Brain microvascular endothelial cell (primary cell): ENCODE data around the gene SRSF9.

Source experiments
- DNase-seq: peaks from one replicate; pipeline ENCODE4 v3.0.0-alpha.2; 2020
- H3K27ac ChIP-seq: fragments of 250-450 bp; sonication (Bioruptor Pico); 2 replicates; pipeline ENCODE4 v1.5.1; 2020; ENCODE audit warnings: mild to moderate bottlenecking, moderate library complexity
- H3K27me3 ChIP-seq: fragments of 250-450 bp; sonication (Bioruptor Pico); replicated peaks from 2 replicates; pipeline ENCODE4 v1.5.1; 2020; ENCODE audit warnings: mild to moderate bottlenecking
- H3K36me3 ChIP-seq: fragments of 250-450 bp; sonication (Bioruptor Pico); replicated peaks from 2 replicates; pipeline ENCODE4 v1.5.1; 2020; ENCODE audit warnings: mild to moderate bottlenecking
- H3K4me3 ChIP-seq: 2 replicates; pipeline ENCODE4 v1.5.1; 2011; ENCODE audit warnings: low read depth, mild to moderate bottlenecking, control low read depth, low read length, moderate library complexity
- in situ Hi-C: cut with HindIII; loops from 2 replicates; pipeline ENCODE4 v1.10.0; 2017; ENCODE audit warnings: low sequenced_read_pairs, low pct_ligation_motif_present
- TF ChIP-seq, protein P1 (sequence below): IDR thresholded peaks from 2 replicates; pipeline ENCODE4 v1.5.1; 2011; ENCODE audit warnings: low read depth, mild to moderate bottlenecking, moderate library complexity, low read length, control low read depth, inconsistent platforms; ENCODE audit errors: missing control alignments

Gene SRSF9

DNA sequence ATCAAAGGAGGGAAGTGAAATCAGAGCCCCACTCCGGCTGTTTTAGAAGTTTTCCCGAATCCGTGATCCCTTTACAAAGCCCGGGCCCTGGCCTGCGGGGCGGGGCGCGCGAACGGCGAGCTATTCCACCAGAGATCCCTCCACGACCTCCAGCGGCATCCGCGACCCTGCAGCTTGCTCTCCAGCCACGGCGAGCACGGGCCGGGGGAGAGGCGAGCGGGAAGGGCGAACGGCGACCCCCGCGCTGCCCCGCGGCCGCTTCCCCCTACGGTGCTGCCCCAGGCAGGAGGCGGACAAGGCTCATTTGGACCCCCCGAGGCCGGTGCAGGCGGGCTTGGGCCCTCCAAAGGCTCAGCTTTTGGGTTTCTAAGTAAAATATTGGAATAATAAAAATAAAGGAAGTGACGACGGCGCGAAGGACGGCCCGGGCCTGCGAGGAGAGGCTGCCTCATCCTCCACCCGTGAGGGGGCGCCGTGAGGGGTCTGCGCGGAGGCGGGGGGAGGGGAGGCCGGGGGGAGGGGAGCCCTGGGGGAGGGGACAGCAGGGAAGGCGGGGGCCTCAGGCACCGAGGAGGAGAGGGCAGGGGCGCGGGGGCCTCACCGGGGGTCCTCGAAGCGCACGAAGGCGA lies 613 bp downstream of the SRSF9 start:
- TF ChIP-seq, protein P1, sequence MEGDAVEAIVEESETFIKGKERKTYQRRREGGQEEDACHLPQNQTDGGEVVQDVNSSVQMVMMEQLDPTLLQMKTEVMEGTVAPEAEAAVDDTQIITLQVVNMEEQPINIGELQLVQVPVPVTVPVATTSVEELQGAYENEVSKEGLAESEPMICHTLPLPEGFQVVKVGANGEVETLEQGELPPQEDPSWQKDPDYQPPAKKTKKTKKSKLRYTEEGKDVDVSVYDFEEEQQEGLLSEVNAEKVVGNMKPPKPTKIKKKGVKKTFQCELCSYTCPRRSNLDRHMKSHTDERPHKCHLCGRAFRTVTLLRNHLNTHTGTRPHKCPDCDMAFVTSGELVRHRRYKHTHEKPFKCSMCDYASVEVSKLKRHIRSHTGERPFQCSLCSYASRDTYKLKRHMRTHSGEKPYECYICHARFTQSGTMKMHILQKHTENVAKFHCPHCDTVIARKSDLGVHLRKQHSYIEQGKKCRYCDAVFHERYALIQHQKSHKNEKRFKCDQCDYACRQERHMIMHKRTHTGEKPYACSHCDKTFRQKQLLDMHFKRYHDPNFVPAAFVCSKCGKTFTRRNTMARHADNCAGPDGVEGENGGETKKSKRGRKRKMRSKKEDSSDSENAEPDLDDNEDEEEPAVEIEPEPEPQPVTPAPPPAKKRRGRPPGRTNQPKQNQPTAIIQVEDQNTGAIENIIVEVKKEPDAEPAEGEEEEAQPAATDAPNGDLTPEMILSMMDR: no peak
- H3K4me3 ChIP-seq: peak overlapping the region; percentile 91
- peak; percentile 10 for DNase-seq

DNA sequence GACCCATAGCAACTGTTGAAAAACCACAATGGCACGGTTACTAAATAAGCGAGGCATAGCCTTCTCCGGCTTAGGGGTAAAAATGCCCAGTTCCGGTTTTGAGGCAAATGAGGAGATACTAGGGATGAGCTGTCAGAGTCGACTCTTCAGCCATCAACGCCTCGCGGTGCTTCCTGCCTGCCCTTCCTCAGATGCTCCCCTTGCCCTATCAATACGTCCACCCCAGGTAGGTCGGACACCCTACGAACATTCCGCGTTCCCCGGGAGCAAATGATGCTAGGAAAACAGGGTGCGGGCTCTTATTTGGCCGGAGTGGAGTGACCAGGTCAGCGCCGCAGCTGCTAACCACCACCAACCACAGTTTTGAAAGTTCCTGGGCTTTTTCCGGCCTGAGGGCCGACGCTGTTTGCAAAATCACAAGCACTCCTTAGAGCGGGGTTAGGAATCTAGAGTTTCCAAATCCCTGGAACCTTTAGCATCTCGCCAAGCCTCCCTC lies 1.2 kb downstream of the SRSF9 start:
- peak; percentile 27 for DNase-seq
- TF ChIP-seq, protein P1: no peak
- Histone ChIP-seq H3K27me3 (no peaks in the 10 kb centered on the region), H3K27ac (peak overlapping the region; percentile 76), H3K4me3 (peak overlapping the region; percentile 91), H3K36me3 (peaks cover 37% of the 10 kb centered on the region)
- in situ Hi-C loops: no loop called here

More for the DNA sequence above, 613 bp downstream of the SRSF9 start:
- Histone ChIP-seq H3K36me3 (peaks cover 31% of the 10 kb centered on the region), H3K27ac (peak overlapping the region; percentile 76), H3K27me3 (no peaks in the 10 kb centered on the region)
- in situ Hi-C loops: no loop called here

DNA sequence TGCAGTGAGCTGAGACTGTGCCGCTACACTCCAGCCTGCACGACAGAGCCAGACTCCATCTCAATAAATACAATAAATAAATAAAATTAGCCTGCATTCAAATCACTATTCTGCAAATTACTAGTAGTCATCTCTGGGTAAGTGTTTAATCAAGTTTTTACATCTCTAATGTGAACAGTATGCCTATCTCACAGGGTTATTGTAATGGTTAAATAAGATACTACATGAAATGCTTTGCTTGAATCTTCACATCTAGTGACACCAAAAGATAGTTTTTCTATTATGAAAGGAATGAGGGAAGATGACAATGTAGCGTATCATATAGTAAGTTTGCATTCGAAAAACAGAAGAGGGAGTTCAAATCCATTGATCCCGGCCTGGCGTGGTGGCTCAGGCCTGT lies 2.1 kb downstream of the SRSF9 start:
- Histone ChIP-seq H3K27ac (no peak overlapping the region), H3K36me3 (peaks cover 46% of the 10 kb centered on the region), H3K4me3 (no peak overlapping the region), H3K27me3 (no peaks in the 10 kb centered on the region)
- DNase-seq: no peak
- TF ChIP-seq, protein P1: no peak
- in situ Hi-C loops: no loop called here

DNA sequence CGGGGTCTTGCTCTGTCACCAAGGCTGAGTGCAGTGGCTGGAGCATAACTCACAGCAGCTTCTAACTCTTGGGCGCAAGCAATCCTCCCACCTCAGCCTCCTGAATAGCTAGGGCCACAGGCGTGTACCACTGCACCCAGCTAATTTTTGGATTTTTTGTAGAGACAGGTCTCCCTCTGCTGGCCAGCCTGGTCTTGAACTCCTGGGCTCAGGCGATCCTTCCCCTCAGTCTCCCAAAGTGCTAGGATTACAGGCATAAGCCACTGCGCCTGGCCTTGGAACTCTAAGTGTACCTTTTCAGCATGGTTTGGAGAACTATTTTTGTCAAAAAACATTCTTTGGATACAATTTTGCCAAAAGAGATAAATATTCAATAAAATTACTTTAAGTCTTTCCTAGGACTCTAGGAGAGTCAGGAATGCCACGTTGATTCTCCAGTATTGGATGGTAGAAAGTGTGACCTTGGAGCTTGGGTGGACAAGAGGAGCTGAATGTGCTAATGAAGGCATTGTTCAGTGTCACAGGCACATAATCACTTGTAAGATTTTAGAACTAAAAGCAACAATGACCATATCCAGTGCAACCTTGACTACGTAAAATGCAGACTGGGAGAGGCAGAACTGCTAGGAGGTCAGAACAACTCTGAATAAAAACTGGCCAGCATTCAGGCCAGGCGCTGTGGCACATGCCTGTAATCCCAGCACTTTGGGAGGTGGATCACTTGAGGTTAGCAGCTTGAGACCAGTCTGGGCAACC lies 2.8 kb downstream of the SRSF9 start:
- Histone ChIP-seq H3K27me3 (no peaks in the 10 kb centered on the region), H3K36me3 (peaks cover 53% of the 10 kb centered on the region), H3K4me3 (no peak overlapping the region), H3K27ac (no peak overlapping the region)
- in situ Hi-C loops: no loop called here
- TF ChIP-seq, protein P1: peak; percentile 77
- DNase-seq: peak; percentile 39

DNA sequence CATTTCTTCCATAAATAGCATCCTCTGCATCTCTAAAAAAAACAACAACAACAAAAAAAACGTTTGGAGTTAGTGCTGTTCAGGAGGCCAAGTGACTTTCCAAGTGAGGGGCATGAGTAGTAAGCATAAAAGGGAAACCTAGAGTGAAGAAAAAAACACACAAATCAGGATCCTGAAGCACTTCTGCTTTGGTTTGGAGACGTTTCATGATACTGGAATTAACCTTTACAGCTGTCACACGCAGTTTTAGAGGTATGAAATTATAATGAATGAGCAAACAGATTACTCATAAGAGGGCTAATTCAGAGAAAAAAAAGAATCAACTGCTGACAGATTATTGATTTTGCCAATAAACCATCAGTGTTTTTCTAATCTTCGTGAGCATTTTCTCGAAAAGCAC lies 3.8 kb downstream of the SRSF9 start:
- no peak overlapping the region for H3K27ac ChIP-seq
- H3K36me3 ChIP-seq: peaks cover 60% of the 10 kb centered on the region
- H3K4me3 ChIP-seq: no peak overlapping the region
- in situ Hi-C loops: no loop called here
- no peak for DNase-seq
- TF ChIP-seq, protein P1: no peak
- no peaks in the 10 kb centered on the region for H3K27me3 ChIP-seq
